Liver (tissue), 9 donors: ENCODE results near the gene XPO5. TPM values are rescaled to one million over a fixed set of nuclear protein-coding genes. Genes with fewer than 3 reads are reported as not detected.

Source experiments
- DNase-seq: peaks from one replicate; pipeline ENCODE4 v3.0.0-alpha.2; 2017; ENCODE audit warnings: low spot score
- H3K27ac ChIP-seq, 2 donors: one replicate each; pipeline ENCODE4 v1.7.0; 2013; ENCODE audit warnings: inconsistent platforms in 2 of 2, low read length in 2 of 2, control low read depth in 1 of 2, low read depth in 1 of 2, mild to moderate bottlenecking in 1 of 2
- H3K27me3 ChIP-seq, 4 donors: one replicate each; pipeline versions ENCODE4 v1.6.1 to v1.7.0; 2013; ENCODE audit warnings: low read length in 3 of 4, inconsistent platforms in 1 of 4, mild to moderate bottlenecking in 1 of 4, moderate library complexity in 1 of 4; ENCODE audit not compliant: control insufficient read depth in 4 of 4, insufficient read depth in 4 of 4
- H3K36me3 ChIP-seq, 4 donors: one replicate each; pipeline versions ENCODE4 v1.6.1 to v1.7.0; 2013; ENCODE audit warnings: low read length in 3 of 4, mild to moderate bottlenecking in 3 of 4, low read depth in 1 of 4, moderate library complexity in 1 of 4; ENCODE audit not compliant: control insufficient read depth in 4 of 4, insufficient read depth in 3 of 4
- H3K4me1 ChIP-seq, 4 donors: one replicate each; pipeline versions ENCODE4 v1.6.1 to v1.7.0; 2013; ENCODE audit warnings: low read length in 3 of 4, mild to moderate bottlenecking in 3 of 4, moderate library complexity in 1 of 4; ENCODE audit not compliant: control insufficient read depth in 4 of 4, insufficient read depth in 4 of 4
- H3K4me3 ChIP-seq, 3 donors: one replicate each; pipeline versions ENCODE4 v1.6.1 to v1.7.0; 2013; ENCODE audit warnings: low read length in 3 of 3, control low read depth in 1 of 3, low read depth in 1 of 3, mild to moderate bottlenecking in 1 of 3
- H3K9ac ChIP-seq, 2 donors: one replicate each; pipeline ENCODE4 v1.7.0; 2013; ENCODE audit warnings: low read length in 2 of 2, mild to moderate bottlenecking in 2 of 2, moderate library complexity in 2 of 2, control low read depth in 1 of 2, low read depth in 1 of 2
- H3K9me3 ChIP-seq, 4 donors: one replicate each; pipeline versions ENCODE4 v1.6.1 to v1.7.0; 2013; ENCODE audit warnings: low read length in 3 of 4; ENCODE audit not compliant: control insufficient read depth in 4 of 4
- CTCF ChIP-seq: fragments of 150-350 bp; IDR thresholded peaks from 2 replicates; pipeline ENCODE4 v1.5.1; 2017; ENCODE audit warnings: improper control_type of control experiment, low read depth, low read length; ENCODE audit not compliant: missing input control
- EGR1 ChIP-seq, 2 donors: IDR thresholded peaks; 2 replicates each; pipeline ENCODE4 v1.6.1; 2016 to 2018; ENCODE audit warnings: antibody characterized with exemption in 2 of 2, low read depth in 2 of 2
- FOXA1 ChIP-seq: IDR thresholded peaks from 2 replicates; pipeline ENCODE4 v1.6.1; 2016; ENCODE audit warnings: antibody characterized with exemption
- FOXA2 ChIP-seq: IDR thresholded peaks from 2 replicates; pipeline ENCODE4 v1.6.1; 2016; ENCODE audit warnings: antibody characterized with exemption
- GABPA ChIP-seq, 2 donors: IDR thresholded peaks in 1 of 2; conservative IDR thresholded peaks in 1 of 2; 2 replicates each; pipeline ENCODE4 v1.6.1; 2016; ENCODE audit warnings: antibody characterized with exemption in 2 of 2, mild to moderate bottlenecking in 1 of 2, moderate library complexity in 1 of 2
- HNF4A ChIP-seq, 2 donors: conservative IDR thresholded peaks; 2 replicates each; pipeline ENCODE4 v1.6.1; 2016; ENCODE audit warnings: antibody characterized with exemption in 2 of 2, mild to moderate bottlenecking in 2 of 2
- HNF4G ChIP-seq: IDR thresholded peaks from 2 replicates; pipeline ENCODE4 v1.6.1; 2016; ENCODE audit warnings: antibody characterized with exemption
- MAX ChIP-seq: IDR thresholded peaks from 2 replicates; pipeline ENCODE4 v1.6.1; 2016; ENCODE audit warnings: antibody characterized with exemption
- NR2F2 ChIP-seq: IDR thresholded peaks from 2 replicates; pipeline ENCODE4 v1.6.1; 2016; ENCODE audit warnings: antibody characterized with exemption
- RAD21 ChIP-seq, 2 donors: IDR thresholded peaks; 2 replicates each; pipeline ENCODE4 v1.6.1; 2016; ENCODE audit warnings: antibody characterized with exemption in 2 of 2, mild to moderate bottlenecking in 2 of 2
- REST ChIP-seq: IDR thresholded peaks from 2 replicates; pipeline ENCODE4 v1.6.1; 2016; ENCODE audit warnings: antibody characterized with exemption, mild to moderate bottlenecking
- RXRA ChIP-seq, 2 donors: IDR thresholded peaks; 2 replicates each; pipeline ENCODE4 v1.6.1; 2017 to 2018; ENCODE audit warnings: antibody characterized with exemption in 2 of 2, mild to moderate bottlenecking in 1 of 2
- SP1 ChIP-seq: IDR thresholded peaks from 2 replicates; pipeline ENCODE4 v1.6.1; 2018; ENCODE audit warnings: antibody characterized with exemption, mild to moderate bottlenecking
- TAF1 ChIP-seq: conservative IDR thresholded peaks from 2 replicates; pipeline ENCODE4 v1.6.1; 2016; ENCODE audit warnings: antibody characterized with exemption, mild to moderate bottlenecking
- WGBS: extraction: QIAGEN DNeasy Blood & Tissue Kit; methylation state at CpG from one replicate; pipeline ENCODE4 v1.1.7; 2013; 5-methylcytosine and 5-hydroxymethylcytosine counted together
- polyA plus RNA-seq, 2 donors: library from polyadenylated mRNA; stranded (reverse) in 1 of 2; unstranded in 1 of 2; fragments of 200-250 nt in 1 of 2; fragments of >200 nt in 1 of 2; fragmentation: Nextera tagmentation in 1 of 2; extraction: Ambion mirVana in 1 of 2; gene quantifications; one replicate each; pipeline versions ENCODE4 v1.2.1 to v1.2.3, GENCODE V29; 2013 to 2015
- total RNA-seq, 2 donors: library from RNA; depleted of rRNA; stranded (reverse); fragments of >200 nt; gene quantifications; one replicate each; pipeline ENCODE4 v1.2.3, GENCODE V29; 2014
- TF ChIP-seq, protein P1 (sequence below): IDR thresholded peaks from 2 replicates; pipeline ENCODE4 v1.6.1; 2016; ENCODE audit warnings: antibody characterized with exemption
- TF ChIP-seq, protein P2 (sequence below): IDR thresholded peaks from 2 replicates; pipeline ENCODE4 v1.6.1; 2016; ENCODE audit warnings: antibody characterized with exemption
- donor health status: healthy.
- donor health status: healthy.
- donor health status: healthy.
- donor health status: healthy.
- donor health status: healthy.

The XPO5 gene
- total and polyA plus RNA-seq, 4 donors = 6.1 to 15.8 (median 9.8) TPM

DNA sequence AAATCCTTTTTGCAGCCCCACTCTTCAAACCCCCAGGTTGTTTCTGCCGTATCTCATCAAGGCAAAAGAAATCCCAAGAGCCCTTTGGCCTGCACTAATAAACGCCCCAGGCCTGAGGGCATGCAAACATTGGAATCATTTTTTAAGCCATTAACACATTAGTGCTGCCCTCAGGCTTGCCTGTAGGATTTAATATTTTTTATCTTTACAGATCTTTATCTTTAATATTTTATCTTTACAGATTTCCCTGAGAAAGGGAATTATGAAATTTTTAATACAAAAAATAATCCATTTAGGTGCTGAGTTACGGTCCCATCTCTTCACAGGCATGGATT is 38.5 kb upstream of the XPO5 start:
- WGBS = 86% methylated on average over 3 of the region's 3 CpGs
- Histone ChIP-seq H3K4me3 (no peak overlapping the region), H3K27ac (no peak overlapping the region), H3K4me1 (no peaks in the 10 kb centered on the region), H3K27me3 (no peaks in the 10 kb centered on the region), H3K9me3 (no peaks in the 10 kb centered on the region), H3K9ac (no peak overlapping the region), H3K36me3 (peaks cover 0 to 20% (median 12%) of the 10 kb centered on the region in 4 donors)
- TF ChIP-seq RAD21 (IDR thresholded peaks at IDR 0.05) (no peak), SP1 (no peak), CTCF (no peak), HNF4G (no peak), FOXA1 (no peak), RXRA (IDR thresholded peaks at IDR 0.05) (no peak), GABPA (IDR thresholded peaks at IDR 0.05 in 1 of 2, conservative IDR thresholded peaks at IDR 0.05 in 1 of 2) (no peak), REST (no peak), NR2F2 (no peak), TAF1 (no peak), FOXA2 (no peak), HNF4A (conservative IDR thresholded peaks at IDR 0.05) (no peak), MAX (no peak)
- TF ChIP-seq, protein P1, sequence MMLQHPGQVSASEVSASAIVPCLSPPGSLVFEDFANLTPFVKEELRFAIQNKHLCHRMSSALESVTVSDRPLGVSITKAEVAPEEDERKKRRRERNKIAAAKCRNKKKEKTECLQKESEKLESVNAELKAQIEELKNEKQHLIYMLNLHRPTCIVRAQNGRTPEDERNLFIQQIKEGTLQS = no peak
- TF ChIP-seq, protein P2, sequence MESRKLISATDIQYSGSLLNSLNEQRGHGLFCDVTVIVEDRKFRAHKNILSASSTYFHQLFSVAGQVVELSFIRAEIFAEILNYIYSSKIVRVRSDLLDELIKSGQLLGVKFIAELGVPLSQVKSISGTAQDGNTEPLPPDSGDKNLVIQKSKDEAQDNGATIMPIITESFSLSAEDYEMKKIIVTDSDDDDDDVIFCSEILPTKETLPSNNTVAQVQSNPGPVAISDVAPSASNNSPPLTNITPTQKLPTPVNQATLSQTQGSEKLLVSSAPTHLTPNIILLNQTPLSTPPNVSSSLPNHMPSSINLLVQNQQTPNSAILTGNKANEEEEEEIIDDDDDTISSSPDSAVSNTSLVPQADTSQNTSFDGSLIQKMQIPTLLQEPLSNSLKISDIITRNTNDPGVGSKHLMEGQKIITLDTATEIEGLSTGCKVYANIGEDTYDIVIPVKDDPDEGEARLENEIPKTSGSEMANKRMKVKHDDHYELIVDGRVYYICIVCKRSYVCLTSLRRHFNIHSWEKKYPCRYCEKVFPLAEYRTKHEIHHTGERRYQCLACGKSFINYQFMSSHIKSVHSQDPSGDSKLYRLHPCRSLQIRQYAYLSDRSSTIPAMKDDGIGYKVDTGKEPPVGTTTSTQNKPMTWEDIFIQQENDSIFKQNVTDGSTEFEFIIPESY = no peak
- DNase-seq = no peak

GRCh38 chr6:43613721-43614395 is 38.0 kb upstream of the XPO5 start:
- 97% methylated on average over 6 of the region's 6 CpGs for WGBS
- H3K27me3 ChIP-seq = no peaks in the 10 kb centered on the region
- no peaks in the 10 kb centered on the region for H3K9me3 ChIP-seq
- peaks cover 0 to 20% (median 12%) of the 10 kb centered on the region in 4 donors for H3K36me3 ChIP-seq
- H3K4me3 ChIP-seq = no peak overlapping the region
- no peaks in the 10 kb centered on the region for H3K4me1 ChIP-seq
- no peak overlapping the region for H3K27ac ChIP-seq
- DNase-seq = no peak
- H3K9ac ChIP-seq = no peak overlapping the region
- TF ChIP-seq, protein P2 = no peak
- TF ChIP-seq NR2F2 (no peak), CTCF (no peak), MAX (no peak), SP1 (no peak), HNF4A (conservative IDR thresholded peaks at IDR 0.05) (no peak), EGR1 (IDR thresholded peaks at IDR 0.05; ENCODE audit: low read depth in 2 of 2) (no peak), RXRA (IDR thresholded peaks at IDR 0.05) (no peak)
